ENCODE measurements around the gene PLGRKT.
"Not testable (repeated sequence)": the region's sequence is repeated elsewhere in the genome, so short reads cannot be mapped to it uniquely, and the experiment has no call there.

PLGRKT gene

DNA sequence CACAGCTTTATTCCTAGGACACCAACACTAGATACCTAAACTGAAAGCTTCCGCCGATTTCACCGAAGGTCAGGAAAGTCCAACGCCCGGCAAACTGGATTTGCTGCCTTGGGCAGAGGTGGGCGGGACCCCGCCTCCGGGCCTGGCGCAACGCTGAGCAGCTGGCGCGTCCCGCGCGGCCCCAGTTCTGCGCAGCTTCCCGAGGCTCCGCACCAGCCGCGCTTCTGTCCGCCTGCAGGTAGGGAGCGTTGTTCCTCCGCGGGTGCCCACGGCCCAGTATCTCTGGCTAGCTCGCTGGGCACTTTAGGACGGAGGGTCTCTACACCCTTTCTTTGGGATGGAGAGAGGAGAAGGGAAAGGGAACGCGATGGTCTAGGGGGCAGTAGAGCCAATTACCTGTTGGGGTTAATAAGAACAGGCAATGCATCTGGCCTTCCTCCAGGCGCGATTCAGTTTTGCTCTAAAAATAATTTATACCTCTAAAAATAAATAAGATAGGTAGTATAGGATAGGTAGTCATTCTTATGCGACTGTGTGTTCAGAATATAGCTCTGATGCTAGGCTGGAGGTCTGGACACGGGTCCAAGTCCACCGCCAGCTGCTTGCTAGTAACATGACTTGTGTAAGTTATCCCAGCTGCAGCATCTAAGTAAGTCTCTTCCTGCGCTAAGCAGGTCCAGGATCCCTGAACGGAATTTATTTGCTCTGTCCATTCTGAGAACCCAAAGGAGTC lies 12.8 kb upstream of the PLGRKT start, which contains the start of gene CD274:
Gene CD274, plus strand, starts transcription at position 184 of the 733 bp plus-strand sequence. CDS start 5,572 bp downstream, outside the sequence.
- peak; percentile 15 for DNase-seq

DNA sequence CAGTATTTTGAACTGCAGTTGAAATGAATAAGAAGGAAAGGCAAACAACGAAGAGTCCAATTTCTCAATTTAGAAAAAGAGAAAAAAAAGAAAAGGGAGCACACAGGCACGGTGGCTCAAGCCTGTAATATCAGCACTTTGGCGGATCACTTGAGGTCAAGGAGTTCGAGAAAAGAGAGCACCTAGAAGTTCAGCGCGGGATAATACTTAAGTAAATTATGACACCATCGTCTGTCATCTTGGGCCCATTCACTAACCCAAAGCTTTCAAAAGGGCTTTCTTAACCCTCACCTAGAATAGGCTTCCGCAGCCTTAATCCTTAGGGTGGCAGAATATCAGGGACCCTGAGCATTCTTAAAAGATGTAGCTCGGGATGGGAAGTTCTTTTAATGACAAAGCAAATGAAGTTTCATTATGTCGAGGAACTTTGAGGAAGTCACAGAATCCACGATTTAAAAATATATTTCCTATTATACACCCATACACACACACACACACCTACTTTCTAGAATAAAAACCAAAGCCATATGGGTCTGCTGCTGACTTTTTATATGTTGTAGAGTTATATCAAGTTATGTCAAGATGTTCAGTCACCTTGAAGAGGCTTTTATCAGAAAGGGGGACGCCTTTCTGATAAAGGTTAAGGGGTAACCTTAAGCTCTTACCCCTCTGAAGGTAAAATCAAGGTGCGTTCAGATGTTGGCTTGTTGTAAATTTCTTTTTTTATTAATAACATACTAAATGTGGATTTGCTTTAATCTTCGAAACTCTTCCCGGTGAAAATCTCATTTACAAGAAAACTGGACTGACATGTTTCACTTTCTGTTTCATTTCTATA lies 12.0 kb upstream of the PLGRKT start:
- DNase-seq: no peak

DNA sequence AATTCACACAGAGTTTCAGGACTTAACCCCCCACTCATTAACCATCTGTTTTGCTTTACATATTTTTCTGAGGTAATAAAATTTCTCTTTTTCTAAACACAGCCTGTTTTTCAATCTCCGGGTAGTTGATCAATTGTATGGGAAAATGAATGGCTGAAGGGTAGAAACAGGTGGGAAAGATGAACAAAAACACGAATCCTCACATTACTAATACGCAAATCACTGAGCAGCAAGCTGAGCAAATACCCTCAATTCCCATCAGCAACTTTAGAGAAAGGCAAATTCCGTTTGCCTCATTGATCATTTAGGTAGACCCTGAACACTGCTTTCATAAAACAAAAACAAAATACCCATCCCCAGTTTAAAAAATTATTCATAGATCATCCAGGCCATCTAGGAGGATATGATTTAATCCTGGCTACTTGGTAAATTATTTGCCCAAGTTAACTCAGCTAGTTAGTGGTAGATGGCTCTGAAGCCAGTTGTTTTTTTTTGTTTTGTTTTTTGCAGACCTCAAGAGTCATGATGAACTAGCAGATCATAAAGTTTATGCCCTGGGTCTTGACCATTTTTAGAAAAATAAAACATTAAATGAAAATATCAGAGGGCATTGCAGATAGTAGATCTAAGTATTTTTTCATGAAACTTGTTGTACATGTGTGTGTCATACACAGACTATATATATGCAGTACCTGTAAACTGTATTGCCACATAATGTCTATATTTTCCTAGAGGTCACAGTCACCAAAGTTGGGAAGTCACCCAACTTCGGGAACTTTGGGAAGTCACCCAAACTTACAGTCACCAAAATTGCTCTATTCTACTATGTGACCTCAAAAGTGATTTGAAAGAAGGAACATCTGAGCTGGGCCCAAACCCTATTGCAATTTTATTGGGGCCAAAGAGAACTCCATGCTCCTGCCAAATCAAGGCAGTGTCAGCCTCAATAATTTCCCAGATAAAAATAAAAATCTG lies 11.0 kb upstream of the PLGRKT start:
- DNase-seq: no peak

DNA sequence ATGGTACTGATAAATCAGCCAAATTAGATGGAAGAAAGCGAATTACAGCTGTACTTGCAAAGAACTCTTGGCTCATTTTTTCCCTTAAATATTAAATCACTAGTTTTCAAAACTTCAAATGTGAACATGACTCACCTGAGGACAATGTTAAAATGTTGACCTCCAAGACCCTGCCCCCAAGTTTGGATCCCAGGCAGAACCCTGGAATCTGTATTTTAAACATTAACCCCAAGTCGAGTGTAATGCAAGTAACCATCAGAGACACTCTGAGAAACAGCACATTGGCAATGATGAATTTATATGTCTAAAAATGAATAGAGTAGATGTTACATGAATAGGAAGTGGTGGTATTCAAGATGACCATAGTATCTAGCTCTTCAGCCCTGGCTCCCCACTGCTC lies 10.3 kb upstream of the PLGRKT start:
- no peak for DNase-seq

DNA sequence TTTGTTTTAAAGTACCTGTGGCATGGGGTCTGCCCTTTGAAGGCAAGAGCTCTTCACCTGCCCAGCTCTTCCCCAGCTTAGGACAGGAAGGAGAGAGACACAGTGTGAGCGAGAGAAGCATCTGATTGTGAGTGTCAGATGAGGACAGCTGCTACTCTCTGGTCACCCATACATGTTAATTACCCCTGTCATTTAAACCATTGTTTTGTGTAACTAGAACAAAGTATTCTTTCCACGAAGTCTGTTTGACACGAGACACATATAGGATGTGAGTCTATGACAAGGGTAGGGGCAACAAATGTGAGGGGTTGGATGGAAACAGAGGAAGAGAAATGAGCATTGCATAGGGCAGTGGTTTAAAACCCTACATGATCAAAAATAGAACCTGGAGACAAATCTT lies 9.6 kb upstream of the PLGRKT start:
- no peak for DNase-seq

DNA sequence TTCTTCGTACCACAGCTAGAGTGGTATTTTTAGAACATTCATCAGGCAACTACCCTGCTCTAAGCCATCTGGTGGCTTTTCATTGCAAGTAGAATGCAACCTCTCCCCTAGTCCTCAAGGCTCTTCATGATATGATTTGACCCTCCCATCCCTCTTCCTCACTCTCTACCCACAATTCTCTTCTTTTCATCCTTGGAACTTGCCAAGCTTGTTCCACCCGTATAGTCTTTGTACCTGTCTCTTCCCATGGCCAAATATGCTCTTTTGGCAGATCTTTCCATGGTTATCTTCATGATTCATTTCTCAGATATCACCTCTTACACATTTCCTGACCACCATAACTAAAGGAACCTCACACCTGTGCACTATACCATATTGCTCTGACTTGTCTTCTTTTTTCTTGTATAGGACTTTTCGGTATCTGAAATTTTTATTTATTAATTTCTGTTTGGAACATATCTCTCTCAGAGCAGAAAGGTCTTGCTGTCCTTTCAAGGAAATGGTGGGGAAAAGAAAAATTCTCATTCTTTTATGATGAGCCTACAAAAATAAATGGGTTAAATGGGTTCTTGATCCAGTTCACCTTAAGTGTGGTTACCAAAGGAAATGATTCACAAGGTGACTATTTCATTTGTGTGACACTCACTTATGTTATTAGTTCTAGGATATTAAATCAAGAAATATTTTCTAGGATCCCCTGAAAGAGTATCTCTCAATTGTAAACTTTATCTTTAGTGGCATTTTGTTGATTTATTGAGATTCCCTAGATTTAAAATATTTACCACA lies 8.9 kb upstream of the PLGRKT start:
- no peak for DNase-seq

DNA sequence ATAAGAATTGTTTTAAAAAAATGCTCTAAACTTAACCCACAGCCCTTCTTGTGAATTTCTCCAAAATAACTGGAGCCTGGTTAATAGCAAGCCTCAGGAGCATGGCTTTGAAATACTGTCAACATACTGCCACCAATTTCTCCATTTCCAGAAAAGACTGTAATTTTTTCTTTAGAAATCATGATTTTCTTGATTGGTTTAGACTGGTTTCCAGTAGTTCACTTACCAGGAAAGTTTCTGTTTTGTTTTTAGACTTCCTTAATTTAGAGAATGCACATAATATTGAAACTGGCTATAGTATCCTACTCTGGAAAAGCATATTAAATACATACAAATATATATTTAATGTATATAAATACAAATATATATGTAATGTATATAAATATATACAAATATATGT lies 8.2 kb upstream of the PLGRKT start:
- DNase-seq: no peak

DNA sequence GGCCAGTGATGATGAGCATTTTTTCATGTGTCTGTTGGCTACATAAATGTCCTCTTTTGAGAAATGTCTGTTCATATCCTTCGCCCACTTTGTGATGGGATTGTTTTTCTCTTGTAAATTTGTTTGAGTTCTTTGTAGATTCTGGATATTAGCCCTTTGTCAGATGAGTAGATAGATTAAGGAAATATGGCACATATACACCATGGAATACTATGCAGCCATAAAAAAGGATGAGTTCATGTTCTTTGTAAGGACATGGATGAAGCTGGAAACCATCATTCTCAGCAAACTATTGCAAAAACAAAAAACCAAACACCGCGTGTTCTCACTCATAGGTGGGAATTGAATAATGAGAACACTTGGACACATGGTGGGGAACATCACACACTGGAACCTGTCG lies 7.4 kb upstream of the PLGRKT start:
- not testable (repeated sequence) for DNase-seq

DNA sequence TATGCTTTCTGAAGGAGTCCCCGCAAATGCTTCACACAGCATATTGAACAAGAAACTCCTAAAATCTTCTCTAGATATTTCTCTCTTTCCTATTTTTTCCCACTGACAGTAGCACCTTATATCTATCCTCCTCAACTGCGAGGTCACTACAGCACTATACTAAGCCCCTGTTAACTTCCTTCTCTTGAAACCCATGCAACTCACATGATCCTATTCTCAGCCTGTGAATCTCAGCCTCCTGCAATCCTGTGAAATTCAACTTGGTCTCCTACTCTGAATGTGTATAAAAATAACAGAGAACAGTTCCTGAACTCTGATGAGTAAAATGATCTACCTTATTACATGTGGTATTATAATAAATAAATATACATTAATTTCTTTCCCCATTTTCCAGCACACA lies 6.1 kb upstream of the PLGRKT start:
- DNase-seq: no peak

DNA sequence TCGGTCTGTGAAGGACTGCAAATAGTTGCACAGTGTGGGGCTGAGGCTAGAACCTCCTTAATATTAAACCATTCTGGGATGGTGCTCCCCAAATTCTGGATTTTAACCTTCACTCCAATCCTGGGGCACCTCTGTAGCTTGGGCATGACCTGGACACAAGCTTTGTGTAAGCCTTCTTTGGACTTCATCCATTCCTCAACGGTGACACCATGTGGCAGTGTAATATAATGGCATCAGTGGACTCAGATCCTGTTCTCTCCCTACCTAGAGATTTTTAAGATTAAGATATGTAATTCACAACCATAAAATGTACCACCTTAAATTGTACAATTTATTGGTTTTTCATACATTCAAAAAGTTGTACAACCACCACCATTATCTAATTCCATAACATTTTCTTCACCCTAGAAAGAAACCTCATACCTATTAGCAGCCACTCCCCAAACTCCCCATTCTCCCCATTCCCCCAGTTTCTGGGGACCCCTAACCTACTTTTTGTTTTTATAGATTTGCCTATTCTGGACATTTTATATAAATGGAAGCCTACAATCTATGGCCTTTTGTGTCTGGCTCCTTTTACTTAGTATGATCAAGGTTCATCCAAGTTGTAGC lies 4.8 kb upstream of the PLGRKT start:
- DNase-seq: peak; percentile 10

DNA sequence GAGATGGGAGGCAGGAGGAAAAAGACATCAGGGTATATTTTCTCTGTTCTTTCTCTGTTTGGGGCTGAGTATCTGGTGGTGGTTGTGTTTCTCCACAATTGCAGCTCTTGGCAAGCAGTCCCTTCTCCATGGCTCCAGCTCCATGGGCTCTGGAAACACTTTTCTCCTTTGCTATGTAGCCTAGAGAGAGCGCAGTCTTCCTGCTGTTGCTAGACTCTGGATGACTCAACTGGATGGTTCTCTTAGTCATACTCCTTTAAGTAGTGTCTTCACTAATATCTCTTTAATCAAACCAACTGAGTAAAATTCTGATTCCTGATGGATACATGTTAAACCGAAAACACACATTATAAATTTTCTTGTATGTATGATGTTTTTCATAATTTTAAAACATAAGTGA lies 3.3 kb upstream of the PLGRKT start:
- no peak for DNase-seq

DNA sequence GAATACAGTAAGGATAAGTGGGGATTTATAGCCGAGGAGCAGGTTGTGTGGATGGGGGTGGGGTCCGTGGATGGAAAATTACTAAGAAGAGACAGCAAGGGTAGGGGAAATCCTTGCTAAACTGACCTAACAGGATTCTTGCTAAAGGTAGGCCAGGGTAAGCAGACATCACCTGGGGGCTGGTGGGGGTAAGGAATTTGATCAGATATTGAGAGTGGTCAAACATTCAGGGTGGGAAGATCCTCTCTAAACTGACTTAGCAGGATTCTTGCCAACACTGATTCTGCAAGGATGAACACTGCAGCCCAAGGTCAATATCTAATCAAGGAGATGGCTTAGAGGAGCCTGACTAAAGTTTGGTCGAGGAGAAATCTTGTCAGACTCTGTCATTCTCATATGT lies 2.7 kb upstream of the PLGRKT start:
- DNase-seq: no peak

DNA sequence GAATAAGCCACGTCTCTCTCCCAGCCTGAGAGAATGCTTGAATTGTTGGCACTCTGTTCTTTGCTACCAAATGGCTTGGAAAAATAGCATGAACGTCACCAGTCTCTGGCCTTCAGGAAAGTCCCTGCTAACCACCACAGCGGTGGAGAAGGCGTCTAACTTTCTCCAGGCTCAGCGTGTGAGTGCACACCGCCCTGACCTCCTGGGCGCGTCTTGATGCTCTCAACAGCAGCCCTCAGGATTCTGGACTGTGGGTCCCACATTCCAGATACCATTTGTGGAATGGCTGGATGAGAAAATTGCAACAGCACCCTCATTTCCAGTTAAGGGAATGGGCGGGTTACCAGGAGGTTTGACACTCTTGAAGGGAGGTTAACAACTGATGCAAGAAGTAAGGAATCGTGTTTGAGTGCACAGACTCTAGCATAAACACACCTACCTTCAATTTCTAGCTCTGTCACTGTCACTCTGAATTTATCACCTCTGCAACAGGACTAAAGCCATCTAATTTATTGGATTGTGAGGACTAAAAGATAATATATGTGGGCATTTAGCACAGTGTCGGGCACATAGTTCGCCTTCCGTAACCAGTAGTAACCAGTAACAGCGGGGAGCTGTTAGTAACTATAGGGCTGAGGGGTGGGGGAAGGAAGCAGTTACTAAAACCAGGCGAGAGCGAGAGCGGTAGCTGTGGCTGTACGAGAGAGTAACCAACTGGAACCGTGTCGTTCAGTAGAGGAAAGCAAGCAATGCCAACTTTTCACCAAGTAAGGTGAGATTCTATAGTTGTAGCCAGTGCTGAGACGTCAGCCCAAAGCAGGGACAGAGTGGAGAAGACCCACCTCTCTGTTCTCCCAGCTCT lies 807 bp upstream of the PLGRKT start:
- no peak for DNase-seq

DNA sequence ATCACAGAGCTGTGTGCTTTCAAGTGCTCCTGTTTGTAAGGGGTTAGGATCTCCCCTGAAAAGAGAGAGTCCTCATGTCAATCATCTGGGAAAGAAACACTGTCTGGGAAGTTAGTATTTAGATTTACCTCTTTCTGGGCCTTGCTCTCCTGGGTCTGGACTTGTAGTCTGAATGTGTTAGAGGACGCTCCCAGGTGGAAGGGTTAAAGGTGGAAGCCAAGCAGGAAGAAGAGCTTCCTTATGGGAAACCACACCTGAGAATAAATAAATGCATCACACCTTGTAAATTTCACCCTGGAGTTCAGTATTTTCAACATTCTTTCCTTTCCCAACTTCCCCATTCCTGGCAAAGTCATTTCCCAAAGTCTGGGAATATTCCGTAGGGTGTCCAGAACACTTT lies 1.3 kb downstream of the PLGRKT start:
- DNase-seq: no peak

DNA sequence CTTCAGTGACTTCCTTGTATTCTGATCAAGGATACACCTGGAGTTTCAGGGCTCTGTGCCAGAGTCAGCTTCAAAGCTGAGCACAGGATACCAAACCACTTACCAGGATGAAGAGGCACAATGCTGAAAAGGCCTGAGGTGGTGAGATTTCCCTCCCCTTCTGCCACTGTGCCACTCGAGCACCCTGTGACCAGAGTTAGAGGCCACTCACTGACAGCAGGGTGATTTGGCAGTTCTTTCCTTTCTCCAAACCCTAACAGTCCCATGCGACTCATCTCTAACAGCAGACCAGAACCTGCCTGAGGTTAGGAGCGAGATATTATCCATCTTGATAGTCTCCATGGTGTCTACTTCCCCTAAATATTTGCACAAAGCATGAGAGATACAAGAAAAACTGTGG lies 1.8 kb downstream of the PLGRKT start:
- DNase-seq: no peak

DNA sequence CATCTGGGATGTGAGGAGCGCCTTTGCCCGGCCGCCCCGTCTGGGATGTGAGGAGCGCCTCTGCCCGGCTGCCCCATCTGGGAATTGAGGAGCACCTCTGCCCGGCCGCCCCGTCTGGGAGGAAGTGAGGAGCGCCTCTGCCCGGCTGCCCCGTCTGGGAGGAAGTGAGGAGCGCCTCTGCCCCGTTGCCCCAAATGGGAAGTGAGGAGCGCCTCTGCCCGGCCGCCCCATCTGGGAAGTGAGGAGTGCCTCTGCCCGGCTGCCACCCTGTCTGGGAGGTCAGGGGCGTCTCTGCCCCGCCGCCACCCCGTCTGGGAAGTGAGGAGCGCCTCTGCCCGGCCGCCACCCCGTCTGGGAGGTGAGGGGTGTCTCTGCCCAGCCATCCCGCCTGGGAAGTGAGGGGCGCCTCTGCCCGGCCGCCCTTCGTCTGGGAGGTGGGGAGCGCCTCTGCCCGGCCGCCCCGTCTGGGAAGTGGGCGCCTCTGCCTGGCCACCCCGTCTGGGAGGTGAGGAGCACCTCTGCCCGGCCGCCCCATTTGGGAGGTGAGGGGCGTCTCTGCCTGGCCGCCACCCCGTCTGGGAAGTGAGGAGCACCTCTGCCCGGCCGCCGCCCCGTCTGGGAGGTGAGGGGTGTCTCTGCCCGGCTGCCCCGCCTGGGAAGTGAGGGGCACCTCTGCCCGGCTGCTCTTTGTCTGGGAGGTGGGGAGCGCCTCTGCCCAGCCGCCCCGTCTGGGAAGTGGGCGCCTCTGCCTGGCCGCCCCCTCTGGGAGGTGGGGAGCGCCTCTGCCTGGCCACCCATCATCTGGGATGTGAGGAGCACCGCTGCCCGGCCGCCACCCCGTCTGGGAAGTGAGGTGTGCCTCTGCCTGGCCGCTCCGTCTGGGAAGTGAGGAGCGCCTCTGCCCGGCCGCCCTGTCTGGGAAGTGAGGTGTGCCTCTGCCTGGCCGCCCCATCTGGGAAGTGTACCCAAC lies 3.6 kb downstream of the PLGRKT start:
- DNase-seq: not testable (repeated sequence)

DNA sequence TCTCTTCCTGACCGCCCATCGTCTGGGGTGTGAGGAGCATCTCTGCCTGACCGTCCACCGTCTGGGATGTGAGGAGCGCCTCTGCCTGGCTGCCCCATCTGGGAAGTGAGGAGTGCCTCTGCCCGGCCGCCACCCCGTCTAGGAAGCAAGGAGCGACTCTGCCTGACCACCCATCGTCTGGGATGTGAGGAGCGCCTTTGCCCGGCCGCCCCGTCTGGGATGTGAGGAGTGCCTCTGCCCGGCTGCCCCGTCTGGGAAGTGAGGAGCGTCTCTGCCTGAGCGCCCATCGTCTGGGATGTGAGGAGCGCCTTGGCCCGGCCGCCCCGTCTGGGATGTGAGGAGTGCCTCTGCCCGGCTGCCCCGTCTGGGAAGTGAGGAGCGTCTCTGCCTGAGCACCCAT lies 4.4 kb downstream of the PLGRKT start:
- DNase-seq: not testable (repeated sequence)

DNA sequence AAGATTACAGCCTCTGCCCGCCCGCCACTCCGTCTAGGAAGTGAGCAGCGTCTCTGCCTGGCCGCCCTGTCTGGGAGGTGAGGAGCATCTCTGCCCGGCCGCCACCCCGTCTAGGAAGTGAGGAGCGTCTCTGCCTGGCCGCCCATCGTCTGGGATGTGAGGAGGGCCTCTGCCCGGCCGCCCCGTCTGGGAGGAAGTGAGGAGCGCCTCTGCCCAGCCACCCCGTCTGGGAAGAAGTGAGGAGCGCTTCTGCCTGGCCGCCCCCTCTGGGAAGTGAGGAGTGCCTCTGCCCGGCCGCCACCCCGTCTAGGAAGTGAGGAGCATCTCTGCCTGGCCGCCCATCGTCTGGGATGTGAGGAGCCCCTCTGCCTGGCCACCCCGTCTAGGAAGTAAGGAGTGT lies 4.8 kb downstream of the PLGRKT start:
- DNase-seq: not testable (repeated sequence)

DNA sequence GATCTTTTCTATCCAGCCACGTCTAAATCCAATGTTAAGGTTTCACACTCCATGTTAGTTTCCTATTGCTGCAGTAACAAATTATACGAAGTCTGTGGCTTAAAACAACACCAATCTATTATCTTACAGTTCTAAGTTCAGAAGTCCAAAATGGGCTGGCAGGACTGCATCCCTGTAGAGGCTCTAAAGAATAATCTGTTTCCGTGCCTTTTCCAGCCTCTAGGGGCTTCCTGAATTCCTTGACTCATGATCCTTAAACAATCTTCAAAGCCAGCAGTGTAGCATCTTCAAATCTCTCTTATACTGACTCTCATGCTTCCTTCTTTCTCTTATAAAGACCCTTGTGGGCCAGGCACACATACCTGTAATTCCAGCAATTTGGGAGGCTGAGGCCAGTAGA lies 6.8 kb downstream of the PLGRKT start:
- DNase-seq: no peak
